ENCODE data around the gene ALG1L2.
"Not testable (repeated sequence)": the region's sequence is repeated elsewhere in the genome, so short reads cannot be mapped to it uniquely, and the experiment has no call there.

- TF ChIP-seq POLR2A, CTCF, EP300, POLR2AphosphoS5 (IDR thresholded peaks at IDR 0.05): not testable (repeated sequence)
These were observed 23.9 kb upstream of the ALG1L2 start for GRCh38 chr3:130057536-130058266.

Data from sigmoid colon (tissue), 4 donors.